Mesenteric fat pad (tissue), 1 donor: Measurements from ENCODE around the gene RNU6-1. TPM values are rescaled to one million over a fixed set of nuclear protein-coding genes. Genes with fewer than 3 reads are reported as not detected.

Experiments used
- DNase-seq: peaks from one replicate; pipeline ENCODE4 v3.0.0-alpha.2; 2020; ENCODE audit warnings: low spot score
- total RNA-seq: library from RNA; stranded (reverse); fragmentation: NEBNext Ultra II Directional; extraction: Animal tissue kit (Norgen Biotek cat#: 25700); gene quantifications from one replicate; pipeline ENCODE4 v1.2.1, GENCODE V29; 2021
- donor health status: DM: yes; HTN: yes; CAD: no.

The RNU6-1 gene
- total RNA-seq, 1 donor from 2014 or later, result not detected

DNA sequence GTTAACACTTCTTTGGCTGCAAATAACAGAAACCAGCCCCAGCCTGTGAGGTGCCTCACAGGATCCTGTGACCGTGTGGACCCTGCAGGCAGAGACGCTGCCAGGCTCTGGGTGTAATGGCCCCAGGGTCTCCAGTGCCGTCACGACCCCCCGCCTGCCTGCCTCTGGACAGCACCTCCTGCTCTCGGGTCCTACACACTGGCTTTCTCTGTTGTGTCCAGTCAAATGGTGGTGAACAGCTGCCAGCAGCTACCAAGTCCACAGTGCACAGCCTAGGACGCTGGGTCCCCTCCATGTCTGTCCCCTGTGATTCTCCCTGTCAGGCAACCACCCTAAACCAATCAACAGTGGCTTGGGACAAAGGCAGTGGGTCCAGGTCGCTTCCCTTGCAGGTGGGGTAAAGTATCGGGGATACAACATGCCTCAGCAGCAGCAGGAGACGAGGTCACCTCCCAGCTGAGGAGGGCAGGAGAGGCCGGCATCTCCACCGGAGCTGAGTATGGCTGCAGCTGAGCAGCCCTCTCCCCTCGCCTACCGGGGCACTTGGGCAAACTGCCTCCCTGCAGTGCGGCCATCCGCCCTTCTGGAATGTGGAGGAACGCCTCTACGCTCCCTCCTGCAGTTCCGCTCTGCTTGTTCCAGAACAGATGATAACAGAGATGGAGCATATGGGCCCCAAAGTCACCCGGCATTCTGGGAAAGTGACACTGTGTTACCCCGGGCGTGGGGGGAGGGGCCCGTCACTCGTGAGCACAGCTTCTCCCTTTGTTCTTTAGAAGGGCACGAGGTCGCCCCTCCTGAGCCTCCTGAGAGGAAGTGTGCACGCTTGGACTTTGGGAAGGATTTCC, 35.6 kb downstream of the RNU6-1 start:
- DNase-seq, result no peak

DNA sequence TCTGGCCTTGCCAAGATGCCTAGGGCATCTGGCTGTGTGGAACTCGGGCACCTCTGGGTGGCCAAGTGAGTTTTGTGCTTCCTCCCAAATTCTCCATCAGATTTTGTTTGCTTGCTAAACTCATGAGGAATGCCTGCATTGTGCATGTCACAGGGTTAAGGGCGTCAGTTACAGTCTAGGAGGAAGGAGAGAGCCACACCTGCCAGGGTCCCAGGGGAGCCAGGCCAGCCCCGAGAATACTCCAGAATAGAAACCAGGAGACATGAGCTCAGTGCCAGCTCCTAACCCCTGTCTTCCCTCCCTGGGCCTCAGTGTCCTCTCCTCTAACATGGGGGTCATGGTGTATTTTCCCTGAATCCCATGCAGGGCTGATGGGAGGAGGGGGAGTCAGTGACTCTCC, 36.5 kb downstream of the RNU6-1 start:
- no peak for DNase-seq

DNA sequence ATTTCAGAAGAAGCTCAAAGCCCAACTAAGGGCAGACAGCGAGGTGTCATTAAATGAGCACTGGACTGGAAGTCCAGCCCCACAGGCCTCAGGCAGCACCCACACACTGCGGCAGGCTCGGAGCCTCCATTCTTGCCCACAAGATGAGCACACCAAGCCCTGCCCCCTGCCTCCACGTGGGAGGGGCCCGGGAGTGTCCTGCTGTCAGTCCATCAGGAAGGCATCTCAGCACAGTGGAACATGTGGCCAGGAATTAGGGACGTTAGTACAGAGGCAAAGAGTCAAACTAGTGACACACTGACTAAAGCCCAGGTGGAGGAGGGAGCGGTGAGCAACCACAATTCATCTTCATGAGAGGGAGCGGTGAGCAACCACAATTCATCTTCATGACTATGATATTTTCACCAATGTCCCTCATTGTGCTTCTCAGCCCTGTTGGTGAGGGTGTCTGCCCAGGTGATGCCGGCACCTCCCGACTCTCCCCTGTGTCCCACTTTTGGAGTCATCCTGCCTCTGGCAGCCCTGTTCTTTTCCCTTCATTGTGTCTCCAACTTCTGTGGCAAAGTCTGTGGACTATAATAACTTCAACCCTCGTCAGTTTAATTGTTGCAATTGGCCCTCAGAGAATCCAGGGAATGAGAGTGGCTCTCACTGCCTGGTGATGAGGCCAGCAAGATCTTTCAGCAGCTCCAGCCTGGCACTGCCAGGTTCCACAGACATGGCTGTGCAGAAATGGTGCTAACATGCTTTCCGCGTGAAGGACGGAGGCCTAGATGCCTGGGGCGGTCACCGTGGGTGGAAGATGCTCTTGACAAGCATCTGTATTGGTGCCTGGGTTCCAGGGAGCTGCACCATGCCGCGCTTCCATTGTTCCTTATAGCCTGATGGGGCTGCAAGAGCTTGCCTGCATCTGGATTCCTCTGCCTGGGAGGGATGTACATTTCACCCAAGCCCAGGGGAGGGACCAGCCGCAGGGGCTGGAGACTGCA, 37.6 kb downstream of the RNU6-1 start:
- no peak for DNase-seq

DNA sequence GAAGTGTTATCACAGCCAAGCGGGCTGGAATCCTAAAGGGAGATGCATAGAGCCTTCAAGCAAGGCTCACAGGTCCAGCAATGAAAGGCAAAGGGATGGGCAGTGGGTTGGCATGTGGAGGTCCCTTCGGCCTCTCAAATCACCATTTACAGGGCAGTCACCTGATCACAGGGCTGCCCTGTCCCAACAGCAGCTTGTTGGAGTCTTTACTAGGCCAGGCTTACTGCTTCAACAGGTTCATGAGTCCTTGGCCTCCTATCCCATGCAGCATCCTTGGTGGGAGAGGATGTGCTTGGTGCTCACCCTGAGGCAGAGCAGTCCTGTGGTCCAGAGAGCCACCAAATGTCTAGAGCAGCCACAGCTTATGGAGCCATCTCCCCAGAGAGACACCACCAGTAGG, 38.7 kb downstream of the RNU6-1 start:
- DNase-seq, result no peak

DNA sequence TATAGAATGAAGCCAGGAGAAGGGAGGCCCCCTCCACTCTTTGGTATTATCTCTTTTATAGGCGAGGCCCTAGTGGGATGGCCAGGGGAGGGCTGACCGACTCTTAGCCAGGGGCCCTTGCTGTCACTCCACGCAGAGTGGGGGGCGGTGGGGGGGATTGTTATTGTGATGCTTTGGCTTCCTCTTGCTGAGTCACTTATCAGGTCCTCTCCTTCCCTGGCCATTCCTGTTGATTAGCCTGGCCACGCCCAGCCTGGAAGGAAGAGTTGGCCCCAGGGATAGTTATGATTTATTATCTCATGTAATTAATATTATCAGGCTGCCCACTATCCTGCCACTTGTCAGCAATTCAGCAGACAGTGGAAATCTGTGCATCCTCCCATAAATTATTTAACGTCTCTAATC, 40.0 kb downstream of the RNU6-1 start:
- no peak for DNase-seq

DNA sequence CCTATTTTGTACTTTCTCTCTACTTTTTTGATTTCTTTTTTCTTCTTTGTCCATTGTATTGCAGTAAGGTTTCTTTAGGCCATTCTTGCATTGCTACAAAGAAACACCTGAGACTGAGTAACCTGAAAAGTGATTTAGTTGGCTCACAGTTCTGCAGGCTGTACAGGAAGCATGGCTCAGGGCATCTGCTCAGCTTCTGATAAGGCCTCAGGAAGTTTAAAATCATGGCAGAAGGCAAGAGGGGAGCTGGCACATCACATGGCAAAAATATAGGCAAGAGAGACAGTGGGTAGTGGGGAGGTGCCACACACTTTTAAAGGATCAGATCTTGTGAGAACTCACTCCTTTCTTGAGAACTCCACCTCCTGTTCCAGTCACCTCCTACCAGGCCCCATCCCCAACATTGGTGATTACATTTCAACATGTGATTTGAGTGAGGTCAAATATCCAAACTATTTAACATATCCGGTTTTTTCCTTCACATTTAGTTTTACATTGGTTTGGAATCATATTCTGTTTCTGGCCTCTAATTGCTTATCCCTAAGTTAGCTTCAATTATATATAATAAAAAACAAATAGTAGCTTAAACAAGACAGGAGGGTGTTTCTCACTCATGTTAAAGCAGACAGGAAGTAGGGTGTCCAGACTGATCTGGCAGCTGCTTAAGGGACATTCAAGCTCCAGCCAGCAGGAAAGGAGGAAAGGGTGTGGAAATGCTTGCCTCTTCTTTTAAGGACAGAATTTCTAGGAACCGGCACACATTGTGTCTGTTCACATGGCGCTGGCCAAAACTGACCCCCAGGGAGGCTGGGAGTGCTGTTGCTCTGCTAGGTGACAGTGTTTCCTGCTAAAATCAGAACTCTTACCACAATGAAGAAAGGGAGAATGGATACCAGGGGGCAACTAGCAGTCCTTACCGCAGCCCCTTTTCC, 43.4 kb downstream of the RNU6-1 start:
- DNase-seq, result no peak

DNA sequence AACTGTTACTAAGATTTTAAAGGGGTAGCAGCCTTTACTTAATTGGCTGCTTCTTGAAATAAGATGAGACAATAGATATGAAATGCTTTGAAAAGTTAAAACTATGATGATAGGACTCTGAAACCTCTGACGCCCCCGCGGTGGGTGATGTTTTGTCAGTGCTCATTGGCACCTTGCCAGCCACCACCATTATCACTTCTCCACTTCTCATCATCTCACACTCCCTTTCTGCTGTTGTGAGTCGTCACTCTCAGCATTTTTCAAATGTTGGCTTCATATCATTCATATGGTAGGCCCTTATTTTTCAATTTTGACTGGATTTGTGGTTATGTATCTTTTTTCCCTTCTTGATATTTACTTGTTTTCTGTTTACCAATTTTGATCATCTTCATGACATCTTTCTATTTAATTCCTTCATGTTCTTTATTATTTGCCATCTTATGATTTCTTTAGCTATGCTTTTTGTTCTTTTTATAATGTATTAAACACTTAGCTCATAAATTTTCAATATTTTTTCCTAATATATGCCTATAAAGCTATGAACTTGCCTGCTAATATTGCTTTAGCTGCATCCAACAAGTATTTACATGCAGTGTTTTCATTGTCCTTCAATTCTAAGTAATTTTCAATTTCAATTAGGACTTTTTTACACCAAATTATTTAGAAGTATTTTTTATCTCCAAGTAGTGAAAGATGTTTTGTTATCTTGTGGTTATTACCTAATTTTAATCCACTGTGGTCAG, 44.8 kb downstream of the RNU6-1 start:
- no peak for DNase-seq

DNA sequence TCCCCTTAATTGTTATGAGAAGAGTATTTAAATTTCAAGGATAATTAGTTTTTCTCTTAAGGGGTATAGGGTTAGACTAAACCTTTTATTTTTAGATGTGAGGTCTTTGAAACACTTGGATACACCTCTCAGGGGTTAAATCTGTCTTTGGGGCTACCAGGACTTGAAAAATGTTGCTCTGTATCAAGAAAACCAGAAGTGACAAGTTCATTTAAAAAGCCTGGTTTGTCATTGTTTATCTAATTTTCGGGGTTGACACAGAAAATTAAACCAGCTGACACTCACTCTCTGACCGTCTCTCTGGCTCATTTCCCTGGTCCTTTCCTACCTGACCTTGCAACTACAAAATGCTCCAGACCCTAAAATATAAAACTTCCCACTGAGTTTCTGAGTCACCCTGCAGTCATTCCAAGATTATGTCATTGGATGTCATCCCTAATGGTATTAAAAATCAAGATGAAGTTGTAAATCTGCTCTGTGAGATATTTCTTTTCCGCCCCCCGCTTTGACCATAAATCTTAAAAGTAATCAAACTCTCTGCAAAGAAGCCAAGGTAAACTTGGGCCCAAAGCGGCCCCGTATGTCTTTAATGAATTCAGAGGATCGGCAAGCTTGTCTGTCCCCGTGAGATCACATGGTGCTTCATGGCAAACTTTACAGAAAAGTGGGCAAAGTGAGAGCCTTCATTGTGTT, 47.4 kb downstream of the RNU6-1 start:
- no peak for DNase-seq

DNA sequence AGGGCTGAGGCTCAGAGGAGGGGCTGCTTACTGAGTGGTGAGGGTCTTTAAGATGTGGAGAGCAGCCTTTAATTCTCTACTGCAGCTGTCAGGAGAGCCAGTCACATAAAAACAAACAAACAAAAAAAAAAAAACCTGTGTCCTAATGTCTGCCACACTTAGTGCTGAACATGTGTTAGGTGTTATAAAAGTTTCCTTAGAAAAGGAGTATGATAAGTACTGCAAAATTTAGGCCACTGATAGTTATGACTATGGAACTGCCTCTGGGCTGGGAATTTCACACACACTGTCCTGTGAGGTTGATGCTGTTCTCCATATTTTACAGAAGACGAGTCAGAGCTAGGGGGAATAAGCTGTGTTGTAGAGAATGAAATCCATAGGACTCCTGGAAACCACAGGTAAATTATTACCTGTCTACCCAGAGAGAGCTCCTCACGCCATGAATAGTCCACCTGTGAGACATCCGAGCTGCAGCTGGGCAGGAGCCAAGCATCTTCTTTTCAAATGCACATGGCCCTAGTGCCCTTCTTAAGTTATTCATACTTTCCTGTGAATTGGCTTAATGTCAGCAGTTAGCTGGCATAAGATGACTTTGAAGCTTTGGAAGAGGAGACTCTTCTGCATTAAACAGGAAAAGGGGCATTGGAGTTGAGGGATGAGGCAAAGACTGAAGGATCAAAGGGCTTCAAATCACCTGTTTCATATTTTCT, 49.1 kb downstream of the RNU6-1 start:
- no peak for DNase-seq

Other genes with a start within 250 kb of the RNU6-1 start
- gene SKOR1, start 14.5 kb downstream of the RNU6-1 start, total RNA-seq, result 0.26 TPM
- gene PIAS1, start 214.3 kb upstream of the RNU6-1 start, total RNA-seq, result 37.3 TPM